A549 treated with ZK216348 at 1 μM for 4 hours (cell line): ENCODE results near the gene SOX10. TPM values are rescaled to one million over a fixed set of nuclear protein-coding genes. Genes with fewer than 3 reads are reported as not detected.

ENCODE experiments used
- total RNA-seq: library from RNA; stranded (reverse); fragments of 200-300 nt; extraction: Qiagen RNA extraction; gene quantifications from 5 replicates; pipeline ENCODE4 v1.2.3, GENCODE V29; 2022; ENCODE audit warnings: low read depth

SOX10 gene
- not detected in 5 replicates for total RNA-seq

GRCh38 chr22:37983860-37984791 is at the start of gene SOX10:
TSS of gene SOX10 (minus strand) at chr22:37984555. CDS start at chr22:37983784, 771 bp downstream.

GRCh38 chr22:37953437-37954179 is 30.7 kb downstream of the SOX10 start, which contains the start of the genes C22orf23 and POLR2F:
TSS of gene C22orf23 (minus strand) at chr22:37953601. CDS start at chr22:37953149, 452 bp downstream.
TSS of gene POLR2F (plus strand) at chr22:37953699. CDS start at chr22:37953788, 89 bp downstream.

Other genes with a start within 250 kb of the SOX10 start
- 2.7 to 3.4 TPM (median 3.0 TPM) in 5 replicates for gene GCAT, start 176.6 kb downstream of the SOX10 start, total RNA-seq
- not detected in 5 replicates for gene GALR3, start 161.2 kb downstream of the SOX10 start, total RNA-seq
- gene ANKRD54, start 140.2 kb downstream of the SOX10 start, total RNA-seq: 18.7 to 25.9 TPM (median 24.4 TPM) in 5 replicates
- 264 to 308 TPM (median 279 TPM) in 5 replicates for gene EIF3L, start 135.1 kb downstream of the SOX10 start, total RNA-seq
- 14.3 to 22.1 TPM (median 20.2 TPM) in 5 replicates for gene MICALL1, start 78.3 kb downstream of the SOX10 start, total RNA-seq
- 0.17 to 0.24 TPM in 2 of 5 replicates, not detected in the others for gene C22orf23, start 31.0 kb downstream of the SOX10 start, total RNA-seq
- gene POLR2F, start 30.9 kb downstream of the SOX10 start, total RNA-seq: 121 to 152 TPM (median 142 TPM) in 5 replicates
- gene PICK1, start 72.8 kb upstream of the SOX10 start, total RNA-seq: 9.3 to 13.2 TPM (median 12.7 TPM) in 5 replicates
- gene SLC16A8, start 99.6 kb upstream of the SOX10 start, total RNA-seq: not detected in 5 replicates
- gene BAIAP2L2, start 126.1 kb upstream of the SOX10 start, total RNA-seq: 4.8 to 7.5 TPM (median 5.9 TPM) in 5 replicates
- gene PLA2G6, start 197.3 kb upstream of the SOX10 start, total RNA-seq: 2.1 to 6.5 TPM (median 4.7 TPM) in 5 replicates
- gene MAFF, start 217.4 kb upstream of the SOX10 start, total RNA-seq: 14.9 to 21.9 TPM (median 16.7 TPM) in 5 replicates